GM12878 (cell line): ENCODE measurements around the gene SH3GL2. TPM values are rescaled to one million over a fixed set of nuclear protein-coding genes. Genes with fewer than 3 reads are reported as not detected.

ENCODE experiments used
- ATAC-seq: fragments of 200-7000 bp; cut with Tn5 transposase; 3 replicates; pipeline ENCODE4 v1.9.1; 2020; ENCODE audit warnings: mild to moderate bottlenecking, moderate library complexity
- BruUV-seq: library from RNA; stranded (reverse); fragments of 400-500 nt; replicated peaks from 2 replicates; lab custom pipeline; 2021; lab: Mats Ljungman, UMichigan
- CTCF ChIA-PET: fragments of 300-600 bp; sonication (Branson Sonifier 250); formaldehyde crosslinking; extraction: SDS; loops from one replicate; lab custom pipeline; 2021; ENCODE audit warnings: inconsistent platforms; lab: Yijun Ruan, JAX
- POLR2A ChIA-PET: fragments of 350-600 bp; formaldehyde crosslinking; extraction: SDS; loops from one replicate; lab custom pipeline; 2021; ENCODE audit warnings: inconsistent platforms; lab: Charles Lee
- RAD21 ChIA-PET: fragments of 300-600 bp; sonication (Branson Sonifier 250); formaldehyde crosslinking; loops from one replicate; lab custom pipeline; 2023; ENCODE audit warnings: antibody characterized with exemption; ENCODE audit not compliant: unreplicated experiment; lab: Charles Lee
- SMC1A ChIA-PET: fragments of 300-600 bp; sonication (Branson Sonifier 250); formaldehyde crosslinking; loops from one replicate; lab custom pipeline; 2023; ENCODE audit not compliant: unreplicated experiment, uncharacterized antibody; lab: Charles Lee
- DNase-seq: peaks from one replicate; pipeline ENCODE4 v3.0.0-alpha.2; 2011; ENCODE audit warnings: low read depth, low spot score
- FAIRE-seq: peaks from 3 replicates; lab custom pipeline; 2011; peaks lifted over from hg19 to GRCh38; lab: Jason Lieb, UNC
- H2AFZ ChIP-seq: 2 replicates; pipeline ENCODE4 v1.6.0; 2011; ENCODE audit warnings: low read depth, low read length, control low read depth; ENCODE audit not compliant: control insufficient read depth
- H3K27ac ChIP-seq: 2 replicates; pipeline ENCODE4 v1.5.1; 2011; ENCODE audit warnings: control low read depth; ENCODE audit not compliant: control insufficient read depth, insufficient read depth
- H3K27me3 ChIP-seq, 2 experiments: replicated peaks in 1 of 2; 2 replicates each; pipeline versions ENCODE4 v1.6.0 to v1.6.1; 2011; ENCODE audit warnings: low read length in 1 of 2; ENCODE audit not compliant: control insufficient read depth in 2 of 2, insufficient read depth in 2 of 2
- H3K36me3 ChIP-seq, 2 experiments: 2 replicates each; pipeline ENCODE4 v1.5.1; 2011; ENCODE audit warnings: low read length in 1 of 2; ENCODE audit not compliant: control insufficient read depth in 2 of 2, insufficient read depth in 2 of 2
- H3K4me1 ChIP-seq: 2 replicates; pipeline ENCODE4 v1.6.1; 2011; ENCODE audit warnings: mild to moderate bottlenecking, low read length, moderate library complexity, mixed read lengths; ENCODE audit not compliant: control insufficient read depth, insufficient read depth
- H3K4me2 ChIP-seq: 2 replicates; pipeline ENCODE4 v1.6.0; 2011; ENCODE audit warnings: control low read depth; ENCODE audit not compliant: control insufficient read depth, insufficient read depth
- H3K4me3 ChIP-seq: fragments of 200-600 bp; sonication (generic); 2 replicates; pipeline ENCODE4 v1.5.1; 2016
- H3K79me2 ChIP-seq: 2 replicates; pipeline ENCODE4 v1.6.0; 2011; ENCODE audit warnings: low read length; ENCODE audit not compliant: control insufficient read depth, insufficient read depth
- H3K9ac ChIP-seq: 2 replicates; pipeline ENCODE4 v1.8.0; 2011; ENCODE audit warnings: low read length, control low read depth, mixed read lengths; ENCODE audit not compliant: control insufficient read depth, insufficient read depth
- H3K9me3 ChIP-seq: replicated peaks from 3 replicates; pipeline ENCODE4 v1.5.1; 2011; ENCODE audit warnings: mild to moderate bottlenecking, low read length; ENCODE audit not compliant: control insufficient read depth, insufficient read depth
- H4K20me1 ChIP-seq: 2 replicates; pipeline ENCODE4 v1.6.0; 2011; ENCODE audit not compliant: control insufficient read depth, insufficient read depth
- CTCF ChIP-seq, 3 experiments: IDR thresholded peaks in 2 of 3; conservative IDR thresholded peaks in 1 of 3; 2 replicates each; pipeline ENCODE4 v1.5.1; 2011; ENCODE audit warnings: low read depth in 3 of 3, low read length in 3 of 3, mild to moderate bottlenecking in 3 of 3, control low read depth in 2 of 3, moderate library complexity in 2 of 3, inconsistent platforms in 1 of 3, mixed read lengths in 1 of 3; ENCODE audit not compliant: control insufficient read depth in 2 of 3, insufficient read depth in 1 of 3; ENCODE audit errors: extremely low read depth in 1 of 3
- MTA2 ChIP-seq: fragments of 450-650 bp; IDR thresholded peaks from 2 replicates; pipeline ENCODE4 v1.6.1; 2016; ENCODE audit warnings: low read depth, mild to moderate bottlenecking, moderate library complexity
- RAD21 ChIP-seq: IDR thresholded peaks from 2 replicates; pipeline ENCODE4 v1.6.1; 2011; ENCODE audit warnings: mild to moderate bottlenecking, low read depth, low read length, moderate library complexity; ENCODE audit not compliant: insufficient read depth
- WGBS: methylation state at CpG from one replicate; pipeline ENCODE4 v1.1.6; 2016; ENCODE audit warnings: low lambda C conversion rate; ENCODE audit not compliant: insufficient replicate concordance, insufficient coverage; ENCODE audit errors: missing lambda C conversion rate; 5-methylcytosine and 5-hydroxymethylcytosine counted together
- in situ Hi-C: fragments of 300-500 bp; cut with MboI; formaldehyde crosslinking; loops from 9 replicates; pipeline ENCODE4 v1.14.3; 2018; ENCODE audit warnings: mixed read lengths
- intact Hi-C: fragments of 100-400 bp; cut with micrococcal nuclease; formaldehyde crosslinking; loops from one replicate; pipeline ENCODE4 v1.14.2; 2022; ENCODE audit not compliant: unreplicated experiment
- polyA plus RNA-seq, 11 experiments: library from polyadenylated mRNA; depleted of rRNA in 4 of 11; unstranded in 6 of 11; stranded (reverse) in 5 of 11; fragments of >200 nt; fragmentation: Nextera tagmentation in 4 of 11; fragmentation: Illumina TruSeq in 1 of 11; extraction: Ambion mirVana in 4 of 11; extraction: Trizol in 1 of 11; gene quantifications; 1 replicate in 1 of 11; 2 replicates in 10 of 11; pipeline versions ENCODE4 v1.2.1 to v1.2.3, GENCODE V29; 2011 to 2016; ENCODE audit warnings: inconsistent platforms in 2 of 11, missing spikeins in 2 of 11, low read depth in 1 of 11
- total RNA-seq, 4 experiments: library from RNA; depleted of rRNA in 3 of 4; stranded (reverse); fragments of >200 nt in 3 of 4; fragmentation: Illumina TruSeq in 1 of 4; extraction: Trizol in 1 of 4; gene quantifications; 2 replicates each; pipeline versions ENCODE4 v1.2.1 to v1.2.3, GENCODE V29; 2013 to 2021

SH3GL2 gene
- total and polyA plus RNA-seq, 10 of the 15 experiments (the other 5 are each of a cell fraction or from before 2014, with no cell fraction given) = not detected

- no peaks in the 10 kb centered on the region for H3K79me2 ChIP-seq
- intact Hi-C loops (loop anchor here (1.0 kb wide), 1 partner anchor 419 kb away; no protein-coding TSS in a partner anchor), in situ Hi-C loops (no loop called here)
- no peak overlapping the region for H3K9ac ChIP-seq
- CTCF ChIA-PET = interaction anchor here (1.0 to 1.2 kb wide), 4 partner anchors 11 to 419 kb away, joined by 3 to 9 read pairs (median 4); no protein-coding TSS in a partner anchor
- DNase-seq (no peak), FAIRE-seq (no peak)
- RAD21 ChIA-PET = interaction anchor here (1.0 to 1.5 kb wide), 2 partner anchors 17 to 416 kb away, joined by 3 to 4 read pairs; no protein-coding TSS in a partner anchor
- H4K20me1 ChIP-seq = no peaks in the 10 kb centered on the region
- no peak overlapping the region for H3K4me2 ChIP-seq
- no peak overlapping the region for H3K27ac ChIP-seq
- H2AFZ ChIP-seq = no peak overlapping the region
- no peak overlapping the region for H3K4me3 ChIP-seq
- BruUV-seq = no TSS peak
- SMC1A ChIA-PET = interaction anchor here (1.0 kb wide), 1 partner anchor 17 kb away, joined by 4 read pairs; no protein-coding TSS in a partner anchor
- WGBS = 22% methylated on average over 14 of the region's 14 CpGs
- TF ChIP-seq RAD21 (peak; percentile 22; the same call in 1 of the 2 replicates), MTA2 (no peak), CTCF (IDR thresholded peaks at IDR 0.05 in 2 of 3, conservative IDR thresholded peaks at IDR 0.05 in 1 of 3; ENCODE audit: control insufficient read depth in 2 of 3, extremely low read depth in 1 of 3, insufficient read depth in 1 of 3, low read depth in 3 of 3, low read length in 3 of 3) (peak; percentile 10 to 30 (median 14); a peak in 2 of 6 replicates)
- TF ChIP-seq, all 136 proteins: peak for 2
- ATAC-seq = peak; percentile 78
- POLR2A ChIA-PET = no interaction called here
- Histone ChIP-seq H3K9me3 (no peaks in the 10 kb centered on the region), H3K4me1 (no peaks in the 10 kb centered on the region), H3K27me3 (no peaks in the 10 kb centered on the region), H3K36me3 (no peaks in the 10 kb centered on the region)
Measured at GRCh38 chr9:17793713-17794622, 215.1 kb downstream of the SH3GL2 start.
